H1 (cell line): ENCODE results near the gene HYDIN. TPM values are rescaled to one million over a fixed set of nuclear protein-coding genes. Genes with fewer than 3 reads are reported as not detected.
"Not testable (repeated sequence)": the region's sequence is repeated elsewhere in the genome, so short reads cannot be mapped to it uniquely, and the experiment has no call there.

Experiments used
- CTCF ChIA-PET: fragments of 300-600 bp; sonication (Branson Sonifier 250); formaldehyde crosslinking; loops from one replicate; lab custom pipeline; 2021; ENCODE audit not compliant: partially characterized antibody; lab: Charles Lee
- POLR2A ChIA-PET: fragments of 300-600 bp; sonication (Branson Sonifier 250); formaldehyde crosslinking; loops from one replicate; lab custom pipeline; 2021; ENCODE audit warnings: inconsistent platforms; ENCODE audit not compliant: partially characterized antibody; lab: Charles Lee
- DNase-seq, 2 experiments: peaks; one replicate each; pipeline versions ENCODE4 v3.0.0 to v3.0.0-alpha.2; 2010 to 2022; ENCODE audit warnings: low spot score in 2 of 2, low read depth in 1 of 2, mixed read lengths in 1 of 2
- FAIRE-seq: peaks from 2 replicates; lab custom pipeline; 2011; peaks lifted over from hg19 to GRCh38; lab: Jason Lieb, UNC
- H2AFZ ChIP-seq: 2 replicates; pipeline ENCODE4 v1.8.1; 2012; ENCODE audit warnings: low read length, inconsistent platforms
- H2AK5ac ChIP-seq: 2 replicates; pipeline ENCODE4 v1.6.1; 2013; ENCODE audit warnings: low read depth, low read length
- H2BK120ac ChIP-seq: replicated peaks from 2 replicates; pipeline ENCODE3; 2013; ENCODE audit warnings: low read depth, low read length, inconsistent platforms
- H2BK12ac ChIP-seq: 2 replicates; pipeline ENCODE4 v1.6.1; 2013; ENCODE audit warnings: low read depth, low read length
- H2BK15ac ChIP-seq: 2 replicates; pipeline ENCODE4 v1.6.1; 2013; ENCODE audit warnings: low read length
- H2BK20ac ChIP-seq: 2 replicates; pipeline ENCODE4 v1.6.1; 2013; ENCODE audit warnings: low read length
- H2BK5ac ChIP-seq: 2 replicates; pipeline ENCODE4 v1.6.1; 2013; ENCODE audit warnings: low read depth, low read length
- H3K14ac ChIP-seq: 2 replicates; pipeline ENCODE4 v1.6.1; 2013; ENCODE audit warnings: inconsistent platforms; ENCODE audit not compliant: insufficient read length
- H3K18ac ChIP-seq: 2 replicates; pipeline ENCODE4 v1.6.1; 2013; ENCODE audit warnings: low read length; ENCODE audit errors: extremely low read depth
- H3K23ac ChIP-seq: 2 replicates; pipeline ENCODE4 v1.6.1; 2013; ENCODE audit warnings: inconsistent platforms; ENCODE audit not compliant: insufficient read length
- H3K23me2 ChIP-seq: 2 replicates; pipeline ENCODE4 v1.6.1; 2013; ENCODE audit warnings: low read depth, low read length
- H3K27ac ChIP-seq: 2 replicates; pipeline ENCODE4 v1.6.1; 2011; ENCODE audit warnings: low read depth, low read length, inconsistent platforms
- H3K27me3 ChIP-seq, 4 experiments: replicated peaks in 1 of 4; 1 replicate in 1 of 4; 2 replicates in 3 of 4; pipeline versions ENCODE4 v1.6.1 to v1.8.1; 2011 to 2013; ENCODE audit warnings: low read length in 3 of 4, mild to moderate bottlenecking in 3 of 4, inconsistent platforms in 2 of 4, mixed read lengths in 2 of 4, moderate library complexity in 1 of 4; ENCODE audit not compliant: control insufficient read depth in 3 of 4, insufficient read depth in 3 of 4; ENCODE audit errors: extremely low read depth in 1 of 4
- H3K36me3 ChIP-seq, 4 experiments: 2 replicates each; pipeline versions ENCODE4 v1.6.1 to v1.8.1; 2011 to 2013; ENCODE audit warnings: mild to moderate bottlenecking in 4 of 4, low read length in 3 of 4, moderate library complexity in 2 of 4, control low read depth in 1 of 4, inconsistent platforms in 1 of 4; ENCODE audit not compliant: insufficient read depth in 4 of 4, control insufficient read depth in 2 of 4
- H3K4ac ChIP-seq: replicated peaks from 2 replicates; pipeline ENCODE3; 2013; ENCODE audit warnings: low read length, low read depth, mixed read lengths, inconsistent platforms; ENCODE audit not compliant: insufficient read length
- H3K4me1 ChIP-seq, 4 experiments: replicated peaks in 1 of 4; 1 replicate in 1 of 4; 2 replicates in 3 of 4; pipeline versions ENCODE4 v1.6.1 to v1.8.1; 2011 to 2013; ENCODE audit warnings: low read length in 3 of 4, inconsistent platforms in 2 of 4, mixed read lengths in 1 of 4; ENCODE audit not compliant: insufficient read depth in 4 of 4, control insufficient read depth in 3 of 4
- H3K4me2 ChIP-seq, 2 experiments: 2 replicates each; pipeline versions ENCODE4 v1.6.1 to v1.8.1; 2011 to 2013; ENCODE audit warnings: low read depth in 2 of 2, low read length in 2 of 2, control low read depth in 1 of 2, inconsistent platforms in 1 of 2, mild to moderate bottlenecking in 1 of 2; ENCODE audit not compliant: insufficient read depth in 1 of 2
- H3K4me3 ChIP-seq, 4 experiments: fragments of 200-600, 300-600 bp in 1 of 4; sonication (generic), shearing (Covaris generic), sonication (Bioruptor Twin) in 1 of 4; 2 replicates each; pipeline versions ENCODE4 v1.5.1 to v1.8.1; 2011 to 2016; ENCODE audit warnings: low read length in 4 of 4, low read depth in 3 of 4, control low read depth in 2 of 4, inconsistent platforms in 2 of 4, mild to moderate bottlenecking in 2 of 4, mixed read lengths in 1 of 4, moderate library complexity in 1 of 4; ENCODE audit not compliant: insufficient read depth in 2 of 4; ENCODE audit errors: extremely low read depth in 1 of 4
- H3K56ac ChIP-seq: replicated peaks from 2 replicates; pipeline ENCODE3; 2013; ENCODE audit warnings: low read depth, mild to moderate bottlenecking, mixed read lengths, low read length, inconsistent platforms; ENCODE audit not compliant: insufficient read length
- H3K79me1 ChIP-seq: 2 replicates; pipeline ENCODE4 v1.6.1; 2013; ENCODE audit warnings: low read depth, low read length, control low read depth
- H3K79me2 ChIP-seq, 2 experiments: 2 replicates each; pipeline versions ENCODE4 v1.6.1 to v1.8.1; 2012 to 2013; ENCODE audit warnings: low read length in 2 of 2, mild to moderate bottlenecking in 2 of 2, inconsistent platforms in 1 of 2; ENCODE audit not compliant: insufficient read depth in 2 of 2, control insufficient read depth in 1 of 2
- H3K9ac ChIP-seq, 4 experiments: replicated peaks in 1 of 4; 1 replicate in 1 of 4; 2 replicates in 3 of 4; pipeline versions ENCODE4 v1.6.1 to v1.8.1; 2011 to 2013; ENCODE audit warnings: low read depth in 3 of 4, low read length in 3 of 4, control low read depth in 2 of 4, mild to moderate bottlenecking in 2 of 4, moderate library complexity in 2 of 4, inconsistent platforms in 1 of 4; ENCODE audit errors: extremely low read depth in 1 of 4
- H3K9me3 ChIP-seq, 2 experiments: 2 replicates each; pipeline versions ENCODE4 v1.6.1 to v1.8.1; 2012 to 2013; ENCODE audit warnings: mild to moderate bottlenecking in 2 of 2, moderate library complexity in 2 of 2, control low read depth in 1 of 2, inconsistent platforms in 1 of 2, low read depth in 1 of 2, low read length in 1 of 2, mixed read lengths in 1 of 2; ENCODE audit not compliant: insufficient read depth in 2 of 2
- H4K20me1 ChIP-seq, 2 experiments: replicated peaks in 1 of 2; 2 replicates each; pipeline versions ENCODE3 to v1.8.1; 2011 to 2013; ENCODE audit warnings: inconsistent platforms in 2 of 2, low read length in 2 of 2, mild to moderate bottlenecking in 1 of 2; ENCODE audit not compliant: insufficient read depth in 2 of 2, control insufficient read depth in 1 of 2
- H4K5ac ChIP-seq: 2 replicates; pipeline ENCODE4 v1.6.1; 2013; ENCODE audit warnings: low read length, low read depth, mixed read lengths, inconsistent platforms; ENCODE audit not compliant: insufficient read length
- H4K8ac ChIP-seq: 2 replicates; pipeline ENCODE4 v1.8.0; 2013; ENCODE audit warnings: mild to moderate bottlenecking, moderate library complexity, low read length, inconsistent platforms; ENCODE audit not compliant: insufficient read depth; ENCODE audit errors: extremely low read depth
- H4K91ac ChIP-seq: replicated peaks from 2 replicates; pipeline ENCODE3; 2013; ENCODE audit warnings: low read length, mixed read lengths, inconsistent platforms; ENCODE audit not compliant: insufficient read length
- WGBS, 2 experiments: shearing (Covaris generic) in 1 of 2; methylation state at CpG; one replicate each; pipeline versions ENCODE4 v1.1.6 to v1.1.7; 2013 to 2015; ENCODE audit warnings: low lambda C conversion rate in 2 of 2, mixed read lengths in 2 of 2, inconsistent platforms in 1 of 2, low coverage in 1 of 2, missing lambda C conversion rate in 1 of 2; ENCODE audit not compliant: insufficient replicate concordance in 2 of 2, insufficient coverage in 1 of 2, insufficient read length in 1 of 2; ENCODE audit errors: extremely low coverage in 1 of 2, missing lambda C conversion rate in 1 of 2; 5-methylcytosine and 5-hydroxymethylcytosine counted together
- polyA plus RNA-seq, 7 experiments: library from polyadenylated mRNA; depleted of rRNA in 3 of 7; stranded (reverse) in 5 of 7; unstranded in 2 of 7; fragments of >200 nt in 5 of 7; fragments of 200-250 nt in 2 of 7; gene quantifications; 1 replicate in 5 of 7; 2 replicates in 1 of 7; 4 replicates in 1 of 7; pipeline versions ENCODE4 v1.2.1 to v1.2.3, GENCODE V29; 2011 to 2013; ENCODE audit warnings: missing spikeins in 2 of 7, mixed read lengths in 2 of 7
- total RNA-seq: library from RNA; stranded (reverse); fragmentation: NEBNext Ultra II Directional; extraction: Animal tissue kit (Norgen Biotek cat#: 25700); gene quantifications from 2 replicates; pipeline ENCODE4 v1.2.1, GENCODE V29; 2021

HYDIN gene
- total and polyA plus RNA-seq, 2 of the 8 experiments (the other 6 are each of a cell fraction or from before 2014, with no cell fraction given) = 1.1 to 1.8 TPM

DNA sequence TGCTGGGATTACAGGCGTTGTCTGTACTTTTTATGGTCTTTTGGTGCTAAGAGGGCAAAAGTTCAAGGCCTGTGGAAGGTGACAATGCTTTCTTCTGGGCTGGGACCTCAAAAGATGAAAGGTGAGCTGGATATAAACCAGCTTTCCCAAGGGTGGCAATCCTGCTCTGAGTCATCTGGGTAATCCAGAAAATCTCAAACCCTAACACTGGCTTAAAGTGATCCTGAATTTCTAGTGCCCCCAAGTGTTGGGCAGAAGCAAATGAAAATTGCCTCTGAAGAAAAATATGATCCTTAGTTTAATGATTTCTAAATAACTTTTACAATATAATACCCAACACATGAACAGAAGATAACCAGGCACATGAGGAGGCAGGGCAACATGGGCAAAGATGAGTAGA lies 354.1 kb downstream of the HYDIN start:
- CTCF ChIA-PET, DNase-seq, H3K4me3 ChIP-seq, H3K14ac ChIP-seq, H2BK20ac ChIP-seq, H3K23me2 ChIP-seq, H4K91ac ChIP-seq, H3K27ac ChIP-seq, H3K79me1 ChIP-seq, H3K9me3 ChIP-seq, H2AFZ ChIP-seq, H2BK5ac ChIP-seq, H2AK5ac ChIP-seq, H3K23ac ChIP-seq, H3K4ac ChIP-seq, H3K18ac ChIP-seq, H4K8ac ChIP-seq, H3K9ac ChIP-seq, H3K79me2 ChIP-seq, H4K5ac ChIP-seq, H4K20me1 ChIP-seq, H3K27me3 ChIP-seq, H2BK120ac ChIP-seq, H2BK15ac ChIP-seq, H3K56ac ChIP-seq, H2BK12ac ChIP-seq, H3K4me1 ChIP-seq, H3K36me3 ChIP-seq, POLR2A ChIA-PET, H3K4me2 ChIP-seq: not testable (repeated sequence)
- no CpG with 5 or more reads among the region's 1 CpG for WGBS, 2 experiments
- FAIRE-seq = peak; percentile 32

DNA sequence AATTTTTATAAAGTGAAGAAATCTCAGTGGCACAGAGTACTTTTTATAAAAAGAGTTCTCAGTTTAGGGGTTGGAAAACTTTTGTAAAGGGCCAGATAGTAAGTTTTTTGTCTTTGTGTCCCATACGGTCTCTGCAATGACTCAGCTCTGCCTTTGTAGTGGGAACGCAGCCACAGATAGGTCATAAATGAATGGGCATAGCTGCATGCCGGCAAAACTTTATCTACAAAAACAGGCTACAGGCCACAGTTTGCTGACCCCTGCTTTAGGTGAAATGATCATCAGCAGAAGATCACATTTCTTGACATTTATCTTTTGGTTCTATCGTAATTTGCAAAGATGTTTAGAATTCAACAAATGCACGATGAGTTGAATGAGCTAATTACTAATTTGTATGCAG lies 365.8 kb downstream of the HYDIN start:
- H4K91ac ChIP-seq, H3K4me2 ChIP-seq, H3K27ac ChIP-seq, H3K79me1 ChIP-seq, H2BK5ac ChIP-seq, FAIRE-seq, H2BK20ac ChIP-seq, H3K79me2 ChIP-seq, H3K23ac ChIP-seq, H4K8ac ChIP-seq, H2BK15ac ChIP-seq, H3K36me3 ChIP-seq, H3K9ac ChIP-seq, H3K27me3 ChIP-seq, H3K9me3 ChIP-seq, H3K14ac ChIP-seq, DNase-seq, H2AK5ac ChIP-seq, H3K18ac ChIP-seq, H3K23me2 ChIP-seq, H3K56ac ChIP-seq, H4K20me1 ChIP-seq, H2BK12ac ChIP-seq, CTCF ChIA-PET, POLR2A ChIA-PET, H3K4me1 ChIP-seq, H3K4ac ChIP-seq, H2BK120ac ChIP-seq, H3K4me3 ChIP-seq, H4K5ac ChIP-seq, H2AFZ ChIP-seq: not testable (repeated sequence)
- 87% methylated on average over 5 of the region's 5 CpGs; no CpG with 5 or more reads in 1 of the 2 experiments for WGBS, 2 experiments
